ENCODE data around the gene PLXNB3. TPM values are rescaled to one million over a fixed set of nuclear protein-coding genes. Genes with fewer than 3 reads are reported as not detected.

Gene PLXNB3
- total RNA-seq, 1 donor from 2014 or later = 0.71 TPM

- Mint-ChIP-seq H3K36me3 (no peaks in the 10 kb centered on the region), H3K9me3 (peaks cover 28% of the 10 kb centered on the region)
These were observed 30.2 kb downstream of the PLXNB3 start, which contains the start of the genes IDH3G and SSR4 for GRCh38 chrX:153794018-153794896. Gene IDH3G (minus strand): TSS chrX:153794375. CDS start chrX:153794326, 49 bp downstream. Gene SSR4 (plus strand): TSS chrX:153794668. CDS start chrX:153794688, 20 bp downstream.

GRCh38 chrX:153794897-153795816 is 31.1 kb downstream of the PLXNB3 start:
- Mint-ChIP-seq H3K27me3 (ENCODE audit: insufficient read depth, low read depth) (peaks cover 2% of the 10 kb centered on the region), H3K4me3 (peak overlapping the region; percentile 94), H3K4me1 (peaks cover 13% of the 10 kb centered on the region), H3K9me3 (peaks cover 30% of the 10 kb centered on the region), H3K27ac (no peak overlapping the region), H3K36me3 (no peaks in the 10 kb centered on the region)
- H3K79me2 ChIP-seq (ENCODE audit: low read depth) = peaks cover 42% of the 10 kb centered on the region
- H3K4me1 ChIP-seq = peaks cover 3% of the 10 kb centered on the region
- no peak overlapping the region for H3K27ac ChIP-seq
- H3K9ac ChIP-seq = peak overlapping the region; percentile 73
- peak overlapping the region; percentile 70 for H3K4me3 ChIP-seq
- no peak overlapping the region for H2AFZ ChIP-seq (replicated peaks)
- no peaks in the 10 kb centered on the region for H3F3A ChIP-seq (ENCODE audit: low read depth)
- peak; percentile 42 for DNase-seq (ENCODE audit: low spot score)
- H4K20me1 ChIP-seq (ENCODE audit: low read depth) = no peaks in the 10 kb centered on the region
- no peaks in the 10 kb centered on the region for H3K9me3 ChIP-seq (ENCODE audit: low read depth)
- TF ChIP-seq, protein P1, sequence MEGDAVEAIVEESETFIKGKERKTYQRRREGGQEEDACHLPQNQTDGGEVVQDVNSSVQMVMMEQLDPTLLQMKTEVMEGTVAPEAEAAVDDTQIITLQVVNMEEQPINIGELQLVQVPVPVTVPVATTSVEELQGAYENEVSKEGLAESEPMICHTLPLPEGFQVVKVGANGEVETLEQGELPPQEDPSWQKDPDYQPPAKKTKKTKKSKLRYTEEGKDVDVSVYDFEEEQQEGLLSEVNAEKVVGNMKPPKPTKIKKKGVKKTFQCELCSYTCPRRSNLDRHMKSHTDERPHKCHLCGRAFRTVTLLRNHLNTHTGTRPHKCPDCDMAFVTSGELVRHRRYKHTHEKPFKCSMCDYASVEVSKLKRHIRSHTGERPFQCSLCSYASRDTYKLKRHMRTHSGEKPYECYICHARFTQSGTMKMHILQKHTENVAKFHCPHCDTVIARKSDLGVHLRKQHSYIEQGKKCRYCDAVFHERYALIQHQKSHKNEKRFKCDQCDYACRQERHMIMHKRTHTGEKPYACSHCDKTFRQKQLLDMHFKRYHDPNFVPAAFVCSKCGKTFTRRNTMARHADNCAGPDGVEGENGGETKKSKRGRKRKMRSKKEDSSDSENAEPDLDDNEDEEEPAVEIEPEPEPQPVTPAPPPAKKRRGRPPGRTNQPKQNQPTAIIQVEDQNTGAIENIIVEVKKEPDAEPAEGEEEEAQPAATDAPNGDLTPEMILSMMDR (IDR thresholded peaks at IDR 0.05) = no peak
- TF ChIP-seq EZH2 (IDR thresholded peaks at IDR 0.05) = no peak
- no peak for TF ChIP-seq EZH2phosphoT487 (IDR thresholded peaks at IDR 0.05)
- no peaks in the 10 kb centered on the region for H3K27me3 ChIP-seq
- H3K4me2 ChIP-seq = peak overlapping the region; percentile 90
- no peaks in the 10 kb centered on the region for H3K36me3 ChIP-seq

More at GRCh38 chrX:153794018-153794896, 30.2 kb downstream of the PLXNB3 start, which contains the start of the genes IDH3G and SSR4:
- no peak within 1 kb of the TSS for H2AFZ ChIP-seq (replicated peaks)
- peak within 1 kb of the TSS; percentile 70 for H3K4me3 ChIP-seq
- peak within 1 kb of the TSS; percentile 77 for H3K27ac ChIP-seq
- H3K27me3 ChIP-seq = no peaks in the 10 kb centered on the region
- Mint-ChIP-seq H3K27ac (peak within 1 kb of the TSS; percentile 91), H3K27me3 (ENCODE audit: insufficient read depth, low read depth) (no peaks in the 10 kb centered on the region), H3K4me1 (peaks cover 13% of the 10 kb centered on the region), H3K4me3 (peak within 1 kb of the TSS; percentile 94)
- no peak for TF ChIP-seq EZH2 (IDR thresholded peaks at IDR 0.05)
- TF ChIP-seq, protein P1 (IDR thresholded peaks at IDR 0.05) = peak; percentile 32
- DNase-seq (ENCODE audit: low spot score) = peak; percentile 97
- peak within 1 kb of the TSS; percentile 73 for H3K9ac ChIP-seq
- peaks cover 3% of the 10 kb centered on the region for H3K4me1 ChIP-seq
- H3K36me3 ChIP-seq = no peaks in the 10 kb centered on the region
- H4K20me1 ChIP-seq (ENCODE audit: low read depth) = no peaks in the 10 kb centered on the region
- H3K4me2 ChIP-seq = peak within 1 kb of the TSS; percentile 90
- H3K79me2 ChIP-seq (ENCODE audit: low read depth) = peaks cover 42% of the 10 kb centered on the region
- no peaks in the 10 kb centered on the region for H3K9me3 ChIP-seq (ENCODE audit: low read depth)
- H3F3A ChIP-seq (ENCODE audit: low read depth) = no peaks in the 10 kb centered on the region

GRCh38 chrX:153797415-153798015 is 33.5 kb downstream of the PLXNB3 start:
- H3K27me3 ChIP-seq = no peaks in the 10 kb centered on the region
- peaks cover 3% of the 10 kb centered on the region for H3K4me1 ChIP-seq
- Mint-ChIP-seq H3K4me3 (no peak overlapping the region), H3K4me1 (peaks cover 13% of the 10 kb centered on the region), H3K27me3 (ENCODE audit: insufficient read depth, low read depth) (peaks cover 2% of the 10 kb centered on the region), H3K36me3 (no peaks in the 10 kb centered on the region), H3K9me3 (peaks cover 23% of the 10 kb centered on the region), H3K27ac (no peak overlapping the region)
- H2AFZ ChIP-seq (replicated peaks) = no peak overlapping the region
- H4K20me1 ChIP-seq (ENCODE audit: low read depth) = no peaks in the 10 kb centered on the region
- H3F3A ChIP-seq (ENCODE audit: low read depth) = no peaks in the 10 kb centered on the region
- DNase-seq (ENCODE audit: low spot score) = no peak
- TF ChIP-seq EZH2phosphoT487 (IDR thresholded peaks at IDR 0.05) (no peak), EZH2 (IDR thresholded peaks at IDR 0.05) (no peak)
- no peak overlapping the region for H3K4me3 ChIP-seq
- H3K27ac ChIP-seq = no peak overlapping the region
- H3K79me2 ChIP-seq (ENCODE audit: low read depth) = peaks cover 31% of the 10 kb centered on the region
- no peak overlapping the region for H3K4me2 ChIP-seq
- H3K9me3 ChIP-seq (ENCODE audit: low read depth) = no peaks in the 10 kb centered on the region
- no peak overlapping the region for H3K9ac ChIP-seq
- no peaks in the 10 kb centered on the region for H3K36me3 ChIP-seq
